NCI-H446 treated with DMSO at 0.1 percent for 48 hours (cell line): ENCODE results near the gene CLEC18B.
"Not testable (repeated sequence)": the region's sequence is repeated elsewhere in the genome, so short reads cannot be mapped to it uniquely, and the experiment has no call there.

Source experiments
- DNase-seq: peaks from one replicate; lab custom pipeline; 2025; lab: John Stamatoyannopoulos, UW

The CLEC18B gene

DNA sequence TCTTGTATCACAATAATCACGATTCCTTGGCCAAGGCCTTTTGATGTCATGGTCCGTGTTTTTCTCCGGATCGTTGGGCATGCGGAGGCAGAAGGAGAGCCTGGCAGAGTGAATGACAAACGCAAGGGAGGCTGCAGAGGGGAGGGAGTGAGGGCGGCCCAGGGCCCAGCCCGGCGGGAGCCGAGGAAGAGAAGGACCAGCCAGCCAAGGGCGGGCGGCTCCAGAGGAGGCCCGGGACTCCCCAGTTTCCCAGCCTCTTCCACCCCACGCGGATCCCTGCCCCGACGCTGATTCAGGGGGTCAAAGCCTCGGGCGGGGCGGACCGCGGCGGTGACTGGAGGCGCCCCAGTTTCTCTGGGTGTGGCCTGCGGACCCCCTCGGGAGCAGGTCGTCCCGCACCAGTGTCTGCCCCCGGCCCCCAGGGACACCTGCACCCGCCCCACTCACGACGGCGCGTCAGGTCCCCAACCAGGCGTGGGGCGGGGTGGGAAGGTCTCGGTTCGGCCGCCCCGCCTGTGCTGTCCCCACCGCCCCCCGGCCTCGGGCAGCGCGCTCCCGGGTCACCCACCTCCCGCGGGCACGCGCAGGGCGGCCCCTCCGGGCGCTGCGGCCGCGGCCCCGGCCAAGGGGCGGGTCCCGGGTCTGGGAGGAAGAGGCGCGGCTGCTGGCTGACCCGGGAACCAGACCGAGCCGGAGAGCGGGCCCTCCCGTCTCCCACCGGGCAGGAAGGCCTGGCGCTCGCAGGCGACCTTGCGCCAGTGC is 14.5 kb downstream of the CLEC18B start:
- DNase-seq, result not testable (repeated sequence)

DNA sequence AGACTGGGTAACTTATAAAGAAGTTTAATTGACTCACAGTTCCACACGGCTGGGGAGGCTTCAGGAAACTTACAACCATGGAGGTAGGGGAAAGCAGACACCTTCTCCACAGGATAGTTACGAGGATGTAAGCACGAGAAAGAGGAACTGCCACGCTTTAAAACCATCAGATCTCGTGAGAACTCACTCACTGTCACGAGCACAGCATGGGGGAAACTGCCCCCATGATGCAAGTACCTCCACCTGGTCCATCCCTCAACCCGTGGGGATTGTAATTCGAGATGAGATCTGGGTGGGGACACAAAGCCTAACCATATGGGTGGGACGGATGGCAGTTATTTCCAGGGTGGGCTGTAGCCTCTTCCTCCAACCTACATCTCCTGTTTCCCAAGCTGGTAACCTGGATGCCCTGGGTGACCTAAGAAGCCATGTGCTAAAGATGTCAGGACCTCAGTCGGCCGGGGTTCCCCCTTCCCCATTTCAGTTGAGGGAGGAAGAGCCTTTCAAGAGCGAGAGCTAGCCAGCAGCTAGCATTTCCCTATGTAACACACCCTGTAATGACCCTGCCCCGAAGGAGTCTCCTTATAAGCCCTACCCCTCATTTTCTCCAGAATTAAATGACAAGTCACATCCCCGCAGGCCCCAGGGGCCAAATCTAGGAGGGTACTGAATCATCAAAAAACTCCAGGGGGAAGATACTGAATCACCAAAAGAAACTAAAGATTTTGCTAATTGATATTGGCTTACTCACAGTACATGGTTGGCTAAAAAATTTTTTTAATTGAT is 16.9 kb downstream of the CLEC18B start:
- not testable (repeated sequence) for DNase-seq

DNA sequence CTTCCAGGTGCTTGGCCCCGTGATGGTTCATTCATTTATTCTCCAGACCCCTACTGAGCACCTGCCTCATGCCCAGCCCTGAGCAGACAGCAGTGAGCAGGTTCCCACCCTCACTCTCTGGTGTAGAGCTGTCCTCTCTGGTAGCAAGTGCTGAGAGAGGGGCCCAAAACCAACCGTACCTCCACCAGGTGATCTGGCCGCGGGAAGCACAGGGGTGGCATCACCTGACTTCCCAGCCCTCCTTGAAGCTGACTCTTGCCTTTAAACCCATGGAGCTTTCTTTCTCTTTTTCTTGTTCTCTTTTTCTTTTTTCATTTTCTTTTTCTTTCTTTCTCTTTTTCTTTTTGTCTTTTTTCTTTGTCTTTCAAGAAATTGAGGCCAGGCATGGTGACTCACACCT is 21.0 kb downstream of the CLEC18B start:
- not testable (repeated sequence) for DNase-seq

DNA sequence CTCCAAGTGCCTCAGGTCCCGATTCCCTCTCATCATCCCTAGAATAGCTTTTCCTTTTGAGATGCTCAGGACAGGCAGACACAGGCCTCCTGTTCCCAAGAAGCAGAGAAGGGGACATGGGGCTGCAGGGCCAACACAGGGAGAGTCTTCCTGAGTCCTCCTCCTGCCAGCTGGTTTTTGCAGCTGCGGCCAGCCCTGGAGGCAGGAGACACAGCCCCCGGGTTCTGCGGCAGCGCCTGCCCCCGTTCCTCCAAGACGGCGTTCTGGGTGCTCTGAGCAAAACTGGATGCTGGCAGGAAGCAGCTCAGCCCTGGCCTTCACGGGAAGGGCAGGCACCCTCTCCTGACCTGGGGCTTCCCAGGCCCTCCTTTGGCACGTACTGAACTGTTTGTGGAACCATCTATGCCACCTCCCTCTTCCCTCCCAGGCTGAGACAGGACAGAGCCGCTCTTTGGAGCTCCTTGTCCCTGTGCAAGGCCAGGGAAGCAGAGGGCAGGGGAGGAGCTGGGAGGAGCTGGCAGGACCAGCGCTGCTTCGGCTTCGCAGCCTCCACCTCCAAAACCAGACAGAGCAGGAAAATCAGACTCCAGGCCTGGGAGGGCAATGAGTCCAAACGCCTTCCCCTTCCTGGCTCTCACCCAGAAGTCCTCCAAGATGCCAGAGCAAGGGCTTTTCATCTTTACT is 22.9 kb downstream of the CLEC18B start:
- DNase-seq, result not testable (repeated sequence)

DNA sequence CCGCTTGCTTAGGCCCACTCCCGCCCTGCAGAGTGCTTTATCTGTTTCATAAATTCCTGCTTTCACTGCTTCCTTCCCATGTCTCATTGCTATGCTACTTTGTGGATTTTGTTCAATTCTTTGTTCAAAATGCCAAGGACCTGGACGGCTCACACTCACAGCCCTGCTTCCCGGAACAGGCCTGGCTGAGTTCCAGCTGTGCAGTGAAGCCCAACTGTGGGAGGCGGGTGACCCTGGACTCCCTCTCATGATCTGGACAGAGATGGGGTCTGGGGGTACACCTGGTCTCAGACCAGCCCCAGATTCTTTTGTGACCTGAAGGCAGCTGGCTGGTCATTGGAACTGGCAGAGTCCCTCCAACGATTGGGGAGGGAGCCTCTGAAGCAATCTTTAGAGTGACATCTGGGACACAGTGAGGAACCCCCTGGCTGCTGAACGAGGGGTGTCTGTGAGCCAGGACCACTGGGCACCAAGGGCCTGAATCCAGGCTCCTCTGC is 24.7 kb downstream of the CLEC18B start:
- DNase-seq, result not testable (repeated sequence)

DNA sequence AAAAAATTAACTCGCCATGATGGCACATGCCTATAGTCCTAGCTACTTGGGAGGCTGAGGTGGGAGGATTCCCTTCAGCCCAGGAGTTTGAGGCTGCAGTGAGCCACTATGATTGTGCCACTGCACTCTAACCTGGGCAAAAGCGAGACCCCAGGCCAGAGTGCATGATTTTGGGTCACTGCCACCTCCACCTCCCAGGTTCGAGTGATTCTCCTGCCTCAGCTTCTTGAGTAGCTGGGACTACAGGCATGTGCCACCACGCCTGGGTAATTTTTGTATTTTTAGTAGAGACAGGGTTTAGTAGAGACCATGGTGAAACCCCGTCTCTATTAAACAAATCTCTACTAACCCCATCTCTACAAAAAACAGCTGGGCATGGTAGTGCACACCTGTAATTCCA is 26.7 kb downstream of the CLEC18B start:
- DNase-seq, result not testable (repeated sequence)

DNA sequence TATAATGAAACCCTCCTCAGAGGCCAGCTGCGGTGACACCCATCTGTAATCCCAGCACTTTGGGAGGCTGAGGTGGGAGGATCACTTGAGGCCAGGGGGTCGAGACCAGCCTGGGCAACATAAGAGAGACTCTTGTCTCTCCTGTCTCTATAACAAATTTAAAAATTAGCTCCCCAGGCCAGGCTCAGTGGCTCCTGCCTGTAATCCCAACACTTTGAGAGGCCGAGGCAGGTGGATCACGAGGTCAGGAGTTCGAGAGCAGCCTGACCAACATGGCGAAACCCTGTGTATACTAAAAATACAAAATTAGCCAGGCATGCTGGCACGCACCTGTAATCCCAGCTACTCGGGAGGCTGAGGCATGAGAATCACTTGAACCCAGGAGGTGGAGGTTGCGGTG is 27.1 kb downstream of the CLEC18B start:
- not testable (repeated sequence) for DNase-seq

DNA sequence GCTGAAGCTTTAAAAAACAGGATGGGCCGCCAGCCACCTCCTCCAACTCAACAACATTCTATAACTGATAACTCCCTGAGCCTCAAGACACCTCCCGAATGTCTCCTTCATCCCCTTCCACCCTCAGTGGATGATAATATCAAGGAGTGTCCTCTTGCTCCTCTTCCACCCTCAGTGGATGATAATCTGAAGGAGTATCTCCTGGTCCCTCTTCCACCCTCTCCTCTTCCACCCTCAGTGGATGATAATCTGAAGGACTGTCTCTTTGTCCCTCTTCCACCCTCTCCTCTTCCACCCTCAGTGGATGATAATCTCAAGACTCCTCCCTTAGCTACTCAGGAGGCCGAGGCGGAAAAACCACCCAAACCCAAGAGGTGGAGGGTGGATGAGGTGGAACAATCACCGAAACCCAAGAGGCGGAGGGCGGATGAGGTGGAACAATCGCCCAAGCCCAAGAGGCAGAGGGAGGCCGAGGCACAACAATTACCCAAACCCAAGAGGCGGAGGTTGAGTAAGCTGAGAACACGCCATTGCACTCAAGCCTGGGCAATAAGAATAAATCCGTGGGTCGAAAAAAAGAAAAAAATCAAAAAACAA is 29.7 kb downstream of the CLEC18B start:
- DNase-seq, result not testable (repeated sequence)

DNA sequence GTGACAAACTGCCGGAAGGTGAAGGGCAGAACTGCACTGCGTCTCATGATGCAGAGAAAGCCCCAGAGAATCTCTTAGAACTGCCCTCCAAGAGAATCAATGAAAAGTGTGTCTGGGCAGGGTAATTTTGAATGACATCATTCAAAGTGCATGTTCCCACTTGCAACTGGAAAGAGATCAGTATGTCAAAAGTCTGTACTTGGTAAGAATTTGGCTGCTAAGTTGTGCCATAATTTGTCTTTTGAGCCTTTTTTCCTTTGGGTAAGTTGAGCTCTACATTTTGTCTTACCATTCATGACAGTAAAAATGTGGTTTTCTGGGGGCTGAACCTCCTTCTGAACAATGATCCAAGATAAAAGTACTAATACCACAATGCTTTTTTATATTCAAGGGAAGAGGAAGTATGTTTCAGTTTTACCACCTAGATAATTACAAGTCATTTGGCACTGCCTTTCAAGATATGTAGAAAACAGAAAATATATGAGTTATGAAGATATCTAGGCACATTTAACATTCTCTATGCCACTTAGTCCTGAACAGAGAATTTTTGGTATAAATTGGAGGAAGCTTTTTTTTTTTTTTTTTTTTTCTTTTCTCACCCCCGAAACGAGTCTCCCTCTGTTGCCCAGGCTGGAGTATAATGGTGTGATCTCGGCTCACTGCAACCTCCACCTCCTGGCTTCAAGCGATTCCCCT is 38.8 kb downstream of the CLEC18B start:
- not testable (repeated sequence) for DNase-seq

DNA sequence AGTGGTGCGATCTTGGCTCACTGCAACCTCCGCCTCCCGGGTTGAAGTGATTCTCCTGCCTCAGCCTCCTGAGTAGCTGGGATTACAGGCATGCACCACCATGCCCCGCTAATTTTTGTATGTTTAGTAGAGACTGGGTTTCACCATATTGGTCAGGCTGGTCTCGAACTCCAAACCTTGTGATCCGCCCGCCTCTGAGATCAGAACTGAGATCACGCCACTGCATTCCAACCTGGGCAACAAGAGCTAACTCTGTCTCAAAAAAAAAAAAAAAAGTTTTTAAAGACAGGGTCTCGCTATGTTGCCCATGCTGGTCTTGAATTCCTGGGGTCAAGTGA is 47.5 kb downstream of the CLEC18B start:
- not testable (repeated sequence) for DNase-seq

DNA sequence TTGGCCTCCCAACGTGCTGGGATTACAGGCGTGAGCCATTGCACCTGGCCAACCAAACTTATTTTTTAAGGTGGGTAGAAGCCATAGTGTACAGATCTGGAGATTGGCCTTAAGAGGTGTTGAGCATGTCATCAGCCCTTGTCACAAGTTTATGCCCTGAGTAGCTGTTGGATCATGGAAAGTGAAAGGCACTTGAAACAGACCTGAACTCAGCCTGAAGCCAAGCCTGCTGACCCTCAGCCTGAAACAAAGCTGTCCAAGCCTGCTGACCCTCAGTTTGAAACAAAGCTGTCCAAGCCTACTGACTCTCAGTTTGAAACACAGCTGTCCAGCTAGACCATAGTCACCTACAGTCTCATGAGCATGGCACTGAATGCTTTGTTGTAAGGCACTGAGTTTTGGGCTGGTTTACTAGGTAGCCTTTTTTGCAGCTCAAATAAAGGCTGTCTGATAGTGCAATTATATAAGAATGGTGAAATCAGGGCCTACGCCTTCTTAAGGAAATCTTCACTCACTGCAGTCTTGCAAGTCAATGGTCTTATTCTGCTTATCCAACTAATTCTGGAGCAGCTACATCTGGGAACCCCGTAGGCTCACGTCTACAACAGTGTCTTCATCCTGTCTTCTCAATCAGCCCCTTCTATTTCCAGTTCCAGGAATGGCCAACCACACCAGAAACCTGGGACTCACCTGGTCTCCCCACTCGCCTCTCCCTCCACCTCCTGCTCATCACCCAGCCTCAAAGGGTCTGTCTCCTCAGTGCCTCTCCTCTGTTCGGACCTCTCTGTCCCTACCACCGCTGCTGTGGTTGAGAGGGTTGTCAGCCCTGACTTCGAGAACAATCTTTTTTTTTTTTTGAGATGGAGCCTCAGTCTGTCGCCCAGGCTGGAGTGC is 48.1 kb downstream of the CLEC18B start:
- DNase-seq, result no peak

DNA sequence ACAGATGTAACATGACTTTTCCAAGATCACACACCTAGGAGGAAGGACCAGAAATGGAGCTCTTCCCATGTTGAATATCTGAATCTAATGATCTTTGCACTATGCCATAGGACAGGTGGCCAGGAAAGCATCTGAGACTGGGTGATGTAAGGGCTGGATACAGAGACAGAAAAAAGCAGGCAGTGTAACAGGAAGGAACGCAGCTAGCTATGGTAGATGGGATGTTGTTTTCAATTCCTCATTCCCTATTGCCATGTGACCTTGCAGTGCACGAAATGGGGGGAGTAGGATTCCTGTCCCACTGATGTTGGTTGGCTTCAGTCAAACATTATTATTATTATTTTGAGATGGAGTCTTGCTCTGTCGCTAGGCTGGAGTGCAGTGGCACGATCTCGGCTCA is 48.9 kb downstream of the CLEC18B start:
- no peak for DNase-seq

DNA sequence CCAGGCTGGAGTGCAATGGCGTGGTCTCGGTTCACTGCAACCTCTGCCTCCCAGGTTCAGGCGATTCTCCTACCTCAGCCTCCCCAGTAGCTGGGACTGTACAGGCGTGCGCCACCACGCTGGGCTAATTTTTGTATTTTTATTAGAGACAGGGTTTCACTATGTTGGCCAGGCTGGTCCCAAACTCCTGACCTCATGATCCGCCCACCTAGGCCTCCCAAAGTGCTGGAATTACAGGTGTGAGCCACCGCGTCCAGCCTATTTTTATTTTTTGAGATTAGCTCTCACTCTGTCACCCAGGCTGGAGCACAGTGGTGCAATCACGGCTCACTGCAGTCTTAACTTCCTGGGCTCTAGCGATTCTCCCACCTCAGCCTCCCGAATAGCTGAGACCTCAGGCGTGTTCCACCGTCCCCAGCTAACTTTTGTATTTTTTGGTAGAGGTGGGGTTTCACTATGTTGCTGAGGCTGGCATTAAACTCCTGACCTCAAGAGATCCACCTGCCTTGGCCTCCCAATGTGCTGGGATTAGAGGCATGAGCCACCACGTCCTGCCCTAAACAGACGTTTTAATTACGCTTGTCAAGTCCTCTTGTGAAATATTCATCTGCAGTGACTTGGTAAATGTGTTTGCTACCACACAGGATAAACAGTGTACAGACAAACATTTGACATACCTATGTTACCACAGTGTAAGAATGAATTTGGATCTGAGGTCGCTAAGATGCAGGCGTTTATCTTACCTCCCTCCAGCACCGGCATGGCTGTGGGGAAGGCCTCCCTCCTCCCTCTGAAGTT is 50.7 kb downstream of the CLEC18B start:
- DNase-seq, result not testable (repeated sequence)

DNA sequence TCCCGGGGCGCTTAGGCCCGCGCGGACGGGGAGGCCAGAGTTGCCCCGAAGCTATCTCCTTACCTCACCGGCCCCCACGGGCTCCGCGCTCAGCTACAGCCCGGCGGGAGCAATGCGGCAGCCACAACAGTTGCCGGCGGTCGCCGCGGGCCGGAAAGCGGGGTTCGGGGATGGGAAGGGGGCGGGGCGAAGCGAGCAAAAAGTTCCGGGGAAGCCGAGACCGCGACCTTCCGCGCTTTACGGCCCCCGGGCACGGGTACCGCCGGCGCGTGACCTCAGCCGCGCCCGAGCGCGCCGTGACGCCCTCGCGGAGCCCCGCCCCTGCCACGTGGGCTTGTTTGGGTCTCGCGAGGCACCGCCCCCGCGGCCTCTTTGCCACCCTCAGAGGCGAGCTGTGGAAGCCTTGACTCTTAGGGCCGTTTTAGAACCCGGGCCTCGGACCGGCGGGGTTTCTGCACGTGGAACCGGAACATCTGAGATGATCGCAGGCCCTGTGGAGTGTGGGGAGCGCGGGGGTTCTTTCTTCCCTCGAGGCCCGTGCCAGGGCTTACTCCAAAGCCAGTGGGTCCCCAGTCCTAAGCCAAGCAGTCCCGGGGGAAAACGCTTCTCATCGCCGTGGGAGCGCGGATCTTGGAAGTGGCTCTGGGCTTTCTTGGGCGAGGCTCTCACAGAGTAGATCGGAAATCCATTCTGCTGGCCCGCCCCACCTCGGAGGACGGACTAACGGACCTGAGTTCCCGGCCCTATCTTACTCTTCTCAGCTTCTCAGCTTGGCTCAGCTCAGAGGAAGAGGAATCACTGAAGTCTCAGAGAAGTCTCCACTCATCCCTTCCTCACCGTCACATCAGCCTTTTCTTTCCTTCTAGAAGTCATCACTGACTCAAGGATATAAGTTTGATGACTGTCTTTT is 53.0 kb downstream of the CLEC18B start:
- peak; percentile 70 for DNase-seq

DNA sequence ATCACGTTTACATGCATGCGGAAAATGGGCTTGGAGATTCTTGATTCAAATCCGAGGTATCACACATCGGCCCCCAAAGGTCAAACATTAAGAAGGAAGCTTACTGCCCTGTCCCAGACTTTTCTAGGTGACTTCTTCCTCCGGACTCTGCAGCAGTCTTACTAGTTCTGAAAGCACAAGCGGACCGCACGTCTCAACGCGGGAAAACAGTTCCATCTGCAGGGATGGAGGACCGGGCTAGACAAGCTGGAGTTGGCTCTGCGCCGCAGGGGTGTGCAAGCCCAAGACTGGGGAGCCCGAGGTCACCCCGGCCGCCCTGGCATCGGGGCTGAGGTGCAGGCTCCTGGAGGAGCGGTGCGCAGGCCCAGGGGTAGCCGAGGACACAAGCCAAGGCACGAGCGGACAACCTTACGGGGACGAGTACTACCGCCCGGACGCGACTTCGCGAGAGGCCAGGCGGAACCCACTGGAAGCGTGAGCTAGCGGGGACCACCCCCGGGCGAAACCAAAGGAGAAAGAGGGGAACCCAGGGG is 53.7 kb downstream of the CLEC18B start:
- DNase-seq, result not testable (repeated sequence)

DNA sequence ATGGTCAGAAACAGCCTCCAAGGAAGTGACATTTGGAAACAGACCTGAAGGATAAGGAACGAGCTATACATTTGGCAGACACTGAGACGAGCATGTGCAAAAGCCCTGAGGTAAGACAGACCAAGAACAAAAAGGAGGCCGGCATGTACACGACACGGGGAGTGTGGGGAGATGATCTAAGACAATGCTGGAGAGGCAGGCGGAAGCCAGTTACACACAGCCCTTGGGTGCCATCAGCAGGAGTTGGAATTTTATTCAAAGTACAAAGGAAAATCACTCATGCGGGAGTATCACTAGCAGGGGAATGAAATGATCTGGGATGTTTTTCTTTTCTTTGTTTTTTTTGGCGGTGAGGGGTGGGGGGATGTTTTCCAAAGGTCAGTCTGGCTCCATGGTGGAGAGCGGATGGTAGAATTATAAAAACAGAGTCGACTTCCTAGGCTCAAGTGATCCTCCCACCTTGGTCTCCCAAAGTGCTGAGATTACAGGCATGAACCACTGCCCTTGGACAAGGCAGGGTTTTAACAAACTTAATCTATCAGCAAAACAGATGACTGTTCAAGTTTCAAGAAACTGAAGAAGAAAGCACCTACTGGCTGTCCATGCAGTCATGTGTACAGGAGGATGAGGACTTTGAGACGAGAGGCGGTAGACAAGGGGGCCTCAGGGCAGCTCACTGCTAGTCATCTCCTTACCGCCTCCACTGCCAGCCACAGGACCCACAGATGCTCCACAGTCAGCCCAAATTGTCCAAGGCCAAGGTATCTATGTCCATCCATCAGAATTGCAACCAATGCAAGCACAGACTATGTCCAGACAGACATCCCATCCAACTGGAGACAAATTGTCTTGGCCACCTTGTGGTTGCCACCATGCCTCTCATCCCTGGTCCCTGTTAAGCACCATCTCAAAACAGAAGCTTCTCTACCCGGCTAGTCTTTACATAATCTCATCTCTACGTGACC is 59.4 kb downstream of the CLEC18B start:
- DNase-seq, result not testable (repeated sequence)
